Esophagus squamous epithelium (tissue), 5 donors: ENCODE measurements around the gene DBN1. TPM values are rescaled to one million over a fixed set of nuclear protein-coding genes. Genes with fewer than 3 reads are reported as not detected.

Source experiments
- DNase-seq: peaks from one replicate; lab custom pipeline; 2025; lab: John Stamatoyannopoulos, UW
- H3K27ac ChIP-seq, 4 donors: fragments of 200-600 bp; sonication (generic); one replicate each; pipeline ENCODE4 v1.5.1; 2016 to 2019; ENCODE audit warnings: mild to moderate bottlenecking in 1 of 4
- H3K27me3 ChIP-seq, 4 donors: fragments of 200-600 bp; sonication (generic); 1 replicate in 3 of 4; 2 replicates in 1 of 4; pipeline versions ENCODE4 v1.5.1 to v1.6.0; 2017 to 2021; ENCODE audit warnings: antibody characterized with exemption in 1 of 4
- H3K36me3 ChIP-seq, 3 donors: fragments of 200-600 bp; sonication (generic); one replicate each; pipeline ENCODE4 v1.5.1; 2016 to 2019
- H3K4me1 ChIP-seq, 3 donors: fragments of 200-600 bp; sonication (generic); one replicate each; pipeline ENCODE4 v1.5.1; 2017 to 2019
- H3K4me3 ChIP-seq, 4 donors: fragments of 200-600 bp; sonication (generic); 1 replicate in 3 of 4; 2 replicates in 1 of 4; pipeline ENCODE4 v1.5.1; 2016 to 2019; ENCODE audit warnings: mild to moderate bottlenecking in 2 of 4, moderate library complexity in 1 of 4
- H3K9me3 ChIP-seq, 3 donors: fragments of 200-600 bp; sonication (generic); one replicate each; pipeline ENCODE4 v1.5.1; 2016 to 2019
- POLR2A ChIP-seq, 4 donors: fragments of 450-650 bp; IDR thresholded peaks; one replicate each; pipeline ENCODE4 v1.6.1; 2017; ENCODE audit warnings: antibody characterized with exemption in 4 of 4, mild to moderate bottlenecking in 4 of 4, moderate library complexity in 3 of 4
- WGBS, 2 donors: methylation state at CpG; one replicate each; pipeline ENCODE4 v1.1.5; 2018; 5-methylcytosine and 5-hydroxymethylcytosine counted together
- intact Hi-C: fragments of 100-400 bp; cut with DNase I; formaldehyde crosslinking; loops from one replicate; pipeline ENCODE4 v1.15.0; 2022
- total RNA-seq, 4 donors: library from RNA; depleted of rRNA; stranded (reverse); fragments of >200 nt; gene quantifications; one replicate each; pipeline ENCODE4 v1.1.0, GENCODE V29; 2016
- TF ChIP-seq, protein P1 (sequence below), 6 experiments: fragments of 450-650 bp in 4 of 6; fragments of 200-600 bp in 2 of 6; sonication (generic) in 2 of 6; IDR thresholded peaks; one replicate each; pipeline ENCODE4 v1.5.1; 2016 to 2019; ENCODE audit warnings: antibody characterized with exemption in 6 of 6, mild to moderate bottlenecking in 4 of 6, moderate library complexity in 4 of 6
- donor health status: DM: yes; HTN: yes; CAD: no.

Gene DBN1
- total RNA-seq, 4 donors from 2014 or later = 11.9 to 51.1 (median 27.2) TPM

DNA sequence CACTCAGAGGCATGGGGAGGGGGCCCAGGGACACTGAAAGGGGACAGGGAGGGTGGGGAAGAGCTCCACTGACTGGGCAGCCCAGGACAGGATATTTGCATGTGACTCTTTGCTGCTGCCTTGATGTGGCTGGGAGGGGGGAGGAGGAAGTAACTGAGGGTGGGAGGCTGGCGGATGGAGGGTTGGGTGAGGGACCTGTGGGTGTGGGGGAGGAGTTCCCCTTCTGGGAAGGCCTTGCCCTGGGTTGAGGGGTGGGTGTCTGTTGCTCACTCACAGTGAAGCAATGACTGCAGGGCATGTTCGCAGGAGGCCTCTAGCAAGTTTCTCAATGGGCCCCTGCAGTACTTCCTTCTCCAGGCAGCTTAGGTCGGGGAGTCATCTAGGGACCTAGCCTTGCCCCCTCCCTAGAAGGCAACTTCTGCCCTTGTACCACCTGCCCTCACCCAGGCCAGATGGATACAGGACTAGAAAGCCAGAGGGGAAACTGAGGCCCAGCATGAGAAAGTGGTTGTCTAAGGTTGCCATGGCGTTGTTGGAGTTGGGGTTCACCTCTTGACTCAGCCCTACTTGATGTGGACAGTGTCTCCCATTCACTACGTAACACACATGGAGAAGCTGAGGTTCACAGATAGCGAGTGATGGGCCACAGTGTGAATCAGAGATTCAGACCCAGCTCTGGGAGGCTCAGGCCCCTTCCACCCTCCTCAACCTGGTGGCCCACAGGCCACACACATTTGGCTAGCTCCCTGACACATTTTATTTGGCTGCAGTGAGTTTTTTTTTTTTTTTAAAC, 44.0 kb downstream of the DBN1 start:
- peak overlapping the region in 1 of 4 donors; percentile 81 for H3K4me3 ChIP-seq
- intact Hi-C loops = no loop called here
- no peaks in the 10 kb centered on the region for H3K27me3 ChIP-seq
- peaks cover 58 to 83% (median 63%) of the 10 kb centered on the region in 3 donors for H3K4me1 ChIP-seq
- no peaks in the 10 kb centered on the region for H3K9me3 ChIP-seq
- TF ChIP-seq POLR2A (IDR thresholded peaks at IDR 0.05) = peak in 1 of 4 donors; percentile 17
- TF ChIP-seq, protein P1, sequence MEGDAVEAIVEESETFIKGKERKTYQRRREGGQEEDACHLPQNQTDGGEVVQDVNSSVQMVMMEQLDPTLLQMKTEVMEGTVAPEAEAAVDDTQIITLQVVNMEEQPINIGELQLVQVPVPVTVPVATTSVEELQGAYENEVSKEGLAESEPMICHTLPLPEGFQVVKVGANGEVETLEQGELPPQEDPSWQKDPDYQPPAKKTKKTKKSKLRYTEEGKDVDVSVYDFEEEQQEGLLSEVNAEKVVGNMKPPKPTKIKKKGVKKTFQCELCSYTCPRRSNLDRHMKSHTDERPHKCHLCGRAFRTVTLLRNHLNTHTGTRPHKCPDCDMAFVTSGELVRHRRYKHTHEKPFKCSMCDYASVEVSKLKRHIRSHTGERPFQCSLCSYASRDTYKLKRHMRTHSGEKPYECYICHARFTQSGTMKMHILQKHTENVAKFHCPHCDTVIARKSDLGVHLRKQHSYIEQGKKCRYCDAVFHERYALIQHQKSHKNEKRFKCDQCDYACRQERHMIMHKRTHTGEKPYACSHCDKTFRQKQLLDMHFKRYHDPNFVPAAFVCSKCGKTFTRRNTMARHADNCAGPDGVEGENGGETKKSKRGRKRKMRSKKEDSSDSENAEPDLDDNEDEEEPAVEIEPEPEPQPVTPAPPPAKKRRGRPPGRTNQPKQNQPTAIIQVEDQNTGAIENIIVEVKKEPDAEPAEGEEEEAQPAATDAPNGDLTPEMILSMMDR (IDR thresholded peaks at IDR 0.05) = no peak
- H3K36me3 ChIP-seq = peaks cover 27 to 38% (median 27%) of the 10 kb centered on the region in 3 donors
- DNase-seq = peak; percentile 47
- WGBS, 2 donors = 63 to 73% methylated on average over 5 of the region's 6 CpGs
- peak overlapping the region; percentile 83 to 99 (median 96) for H3K27ac ChIP-seq

DNA sequence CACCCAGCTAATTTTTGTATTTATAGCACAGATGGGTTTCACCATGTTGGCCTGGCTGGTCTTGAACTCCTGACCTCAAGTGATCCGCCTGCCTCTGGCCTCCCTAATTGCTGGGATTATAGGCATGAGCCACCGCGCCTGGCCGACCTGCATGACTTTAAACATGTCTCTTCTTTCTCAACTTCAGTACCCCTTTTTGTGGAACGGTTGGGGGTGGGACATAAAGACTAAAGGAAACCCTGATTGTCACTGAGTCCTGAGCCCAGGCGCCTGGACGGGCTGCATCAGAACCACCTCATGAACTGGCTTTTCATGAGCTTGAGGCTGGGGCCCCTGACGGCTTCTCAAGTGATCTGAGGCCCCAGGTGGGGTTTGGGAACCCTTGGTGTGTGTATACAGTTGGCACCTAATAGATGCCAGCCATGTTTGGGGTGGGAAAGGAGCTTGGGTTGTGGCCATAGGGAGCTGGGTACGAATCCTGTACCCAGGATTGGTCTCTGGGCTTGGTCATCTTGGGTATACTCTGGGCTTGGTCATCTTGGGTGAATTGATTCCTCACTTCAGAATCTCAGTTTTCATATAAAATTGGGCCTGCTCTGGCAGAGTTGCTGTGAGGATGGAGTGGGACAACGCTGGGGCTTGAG, 44.7 kb downstream of the DBN1 start:
- 64 to 86% methylated on average over 6 to 8 of the region's 10 CpGs for WGBS, 2 donors
- Histone ChIP-seq H3K36me3 (peaks cover 20 to 31% (median 21%) of the 10 kb centered on the region in 3 donors), H3K27me3 (no peaks in the 10 kb centered on the region), H3K4me1 (peaks cover 58 to 77% (median 63%) of the 10 kb centered on the region in 3 donors), H3K9me3 (no peaks in the 10 kb centered on the region), H3K27ac (peak overlapping the region; percentile 94 to 99 (median 98)), H3K4me3 (peak overlapping the region in 2 of 4 donors; percentile 81 to 91)
- no peak for DNase-seq
- no peak for TF ChIP-seq POLR2A (IDR thresholded peaks at IDR 0.05)
- TF ChIP-seq, protein P1 (IDR thresholded peaks at IDR 0.05) = no peak
- intact Hi-C loops = no loop called here

GRCh38 chr5:177427919-177428573, 45.4 kb downstream of the DBN1 start:
- Histone ChIP-seq H3K9me3 (no peaks in the 10 kb centered on the region), H3K27me3 (no peaks in the 10 kb centered on the region), H3K4me1 (peaks cover 58 to 71% (median 60%) of the 10 kb centered on the region in 3 donors), H3K4me3 (peak overlapping the region; percentile 62 to 91 (median 77)), H3K27ac (peak overlapping the region; percentile 94 to 99 (median 98)), H3K36me3 (peaks cover 13 to 24% (median 14%) of the 10 kb centered on the region in 3 donors)
- intact Hi-C loops = no loop called here
- WGBS, 2 donors = 40 to 49% methylated on average over 7 to 8 of the region's 11 CpGs
- no peak for DNase-seq
- TF ChIP-seq, protein P1 (IDR thresholded peaks at IDR 0.05) = no peak
- no peak for TF ChIP-seq POLR2A (IDR thresholded peaks at IDR 0.05)

GRCh38 chr5:177427211-177427822, 46.1 kb downstream of the DBN1 start:
- intact Hi-C loops = no loop called here
- no peak for TF ChIP-seq POLR2A (IDR thresholded peaks at IDR 0.05)
- TF ChIP-seq, protein P1 (IDR thresholded peaks at IDR 0.05) = no peak
- WGBS, 2 donors = 3 to 8% methylated on average over 9 to 10 of the region's 11 CpGs
- no peak for DNase-seq
- peaks cover 56 to 64% (median 58%) of the 10 kb centered on the region in 3 donors for H3K4me1 ChIP-seq
- H3K9me3 ChIP-seq = no peaks in the 10 kb centered on the region
- peak overlapping the region; percentile 94 to 99 (median 98) for H3K27ac ChIP-seq
- H3K36me3 ChIP-seq = peaks cover 6 to 17% (median 7%) of the 10 kb centered on the region in 3 donors
- H3K4me3 ChIP-seq = peak overlapping the region; percentile 62 to 91 (median 77)
- no peaks in the 10 kb centered on the region for H3K27me3 ChIP-seq
